HepG2 (cell line): Measurements from ENCODE around the gene ZNF274. TPM values are rescaled to one million over a fixed set of nuclear protein-coding genes. Genes with fewer than 3 reads are reported as not detected.
A peak's percentile ranks its signal among the peaks of the same experiment; 100 is the strongest.

Experiments used
- ATAC-seq: fragments of 200-7000 bp; cut with Tn5 transposase; 3 replicates; pipeline ENCODE4 v1.9.1; 2020; ENCODE audit warnings: mild to moderate bottlenecking, moderate library complexity
- BruUV-seq: library from RNA; stranded (reverse); fragments of 400-500 nt; replicated peaks from 2 replicates; lab custom pipeline; 2021; lab: Mats Ljungman, UMichigan
- CTCF ChIA-PET: fragments of 300-600 bp; formaldehyde crosslinking; extraction: SDS; loops from one replicate; lab custom pipeline; 2021; ENCODE audit warnings: low total read pairs, inconsistent platforms, low intra/inter-chr PET ratio; lab: Yijun Ruan, JAX
- POLR2A ChIA-PET: fragments of 350-600 bp; sonication (Branson Sonifier 250); formaldehyde crosslinking; loops from one replicate; lab custom pipeline; 2020; ENCODE audit warnings: antibody characterized with exemption, inconsistent platforms; lab: Yijun Ruan, JAX
- DNase-seq: peaks from one replicate; pipeline ENCODE4 v3.0.0-alpha.2; 2015; ENCODE audit warnings: low spot score
- FAIRE-seq: peaks from 3 replicates; lab custom pipeline; 2011; peaks lifted over from hg19 to GRCh38; lab: Jason Lieb, UNC
- H2AFZ ChIP-seq: one replicate; pipeline ENCODE4 v1.6.1; 2011; ENCODE audit warnings: low read length, inconsistent platforms
- H3K27ac ChIP-seq: fragments of 300-600 bp; 3 replicates; pipeline ENCODE4 v1.8.0; 2011; ENCODE audit warnings: mixed run types, mild to moderate bottlenecking, mixed read lengths, low read length, inconsistent platforms; ENCODE audit not compliant: insufficient read depth; ENCODE audit errors: extremely low read length
- H3K27me3 ChIP-seq, 2 experiments: fragments of 200-600 bp in 1 of 2; 2 replicates in 1 of 2; 3 replicates in 1 of 2; pipeline versions ENCODE4 v1.6.0 to v1.8.0; 2011; ENCODE audit warnings: low read length in 2 of 2, mild to moderate bottlenecking in 2 of 2, moderate library complexity in 2 of 2, inconsistent platforms in 1 of 2; ENCODE audit not compliant: insufficient read depth in 2 of 2, control insufficient read depth in 1 of 2
- H3K36me3 ChIP-seq, 2 experiments: fragments of 200-600 bp in 1 of 2; replicated peaks in 1 of 2; 2 replicates in 1 of 2; 3 replicates in 1 of 2; pipeline versions ENCODE4 v1.5.1 to v1.8.0; 2011; ENCODE audit warnings: low read length in 2 of 2, inconsistent platforms in 1 of 2; ENCODE audit not compliant: insufficient read depth in 2 of 2, control insufficient read depth in 1 of 2
- H3K4me1 ChIP-seq: 2 replicates; pipeline ENCODE4 v1.5.1; 2012; ENCODE audit warnings: low read length, inconsistent platforms; ENCODE audit not compliant: insufficient read depth
- H3K4me2 ChIP-seq: 2 replicates; pipeline ENCODE4 v1.6.0; 2011; ENCODE audit warnings: low read depth, low read length, inconsistent platforms
- H3K4me3 ChIP-seq, 3 experiments: fragments of 200-600 bp in 1 of 3; sonication (generic), shearing (Covaris generic) in 1 of 3; replicated peaks in 1 of 3; 2 replicates each; pipeline ENCODE4 v1.5.1; 2011 to 2016; ENCODE audit warnings: low read length in 3 of 3, inconsistent platforms in 2 of 3, low read depth in 2 of 3, mild to moderate bottlenecking in 2 of 3, control low read depth in 1 of 3, mixed read lengths in 1 of 3; ENCODE audit not compliant: insufficient read depth in 1 of 3
- H3K79me2 ChIP-seq: one replicate; pipeline ENCODE4 v1.6.1; 2011; ENCODE audit warnings: low read length, inconsistent platforms; ENCODE audit not compliant: insufficient read depth
- H3K9ac ChIP-seq: 2 replicates; pipeline ENCODE4 v1.6.0; 2011; ENCODE audit warnings: mild to moderate bottlenecking, low read depth, low read length, inconsistent platforms; ENCODE audit not compliant: insufficient read depth
- H3K9me3 ChIP-seq: 2 replicates; pipeline ENCODE4 v1.5.1; 2012; ENCODE audit warnings: mild to moderate bottlenecking, low read length
- H4K20me1 ChIP-seq: 2 replicates; pipeline ENCODE4 v1.6.0; 2011; ENCODE audit warnings: inconsistent platforms, mild to moderate bottlenecking, low read length, moderate library complexity; ENCODE audit not compliant: insufficient read depth
- BCL6 ChIP-seq: IDR thresholded peaks from 2 replicates; pipeline ENCODE4 v1.6.1; 2016; ENCODE audit warnings: missing genetic modification reagents, missing compliant biosample characterization
- ETV5 ChIP-seq: IDR thresholded peaks from 2 replicates; pipeline ENCODE4 v1.6.1; 2018; ENCODE audit warnings: missing biosample characterization, missing genetic modification reagents, inconsistent platforms, borderline replicate concordance
- FOXC1 ChIP-seq: sonication (generic); formaldehyde crosslinking; IDR thresholded peaks from 2 replicates; pipeline ENCODE4 v1.8.0; 2022; ENCODE audit warnings: mild to moderate bottlenecking, missing genetic modification reagents, borderline replicate concordance
- FUBP1 ChIP-seq: sonication (generic); formaldehyde crosslinking; IDR thresholded peaks from 2 replicates; pipeline ENCODE4 v1.5.1; 2020; ENCODE audit warnings: missing genetic modification reagents, mild to moderate bottlenecking, borderline replicate concordance
- GFI1 ChIP-seq: sonication (generic); formaldehyde crosslinking; IDR thresholded peaks from 2 replicates; pipeline ENCODE4 v1.5.0; 2020; ENCODE audit warnings: missing genetic modification reagents, mild to moderate bottlenecking, borderline replicate concordance
- HIC2 ChIP-seq: sonication (generic); formaldehyde crosslinking; IDR thresholded peaks from 2 replicates; pipeline ENCODE4 v1.9.0; 2022; ENCODE audit warnings: low read depth, missing genetic modification reagents
- HOXA5 ChIP-seq: sonication (generic); formaldehyde crosslinking; IDR thresholded peaks from 2 replicates; pipeline ENCODE4 v1.4.0; 2020; ENCODE audit warnings: missing genetic modification reagents
- HOXA7 ChIP-seq: sonication (generic); formaldehyde crosslinking; IDR thresholded peaks from 2 replicates; pipeline ENCODE4 v1.8.1; 2022; ENCODE audit warnings: mild to moderate bottlenecking, missing genetic modification reagents, moderate library complexity
- ISX ChIP-seq: sonication (generic); formaldehyde crosslinking; conservative IDR thresholded peaks from 2 replicates; pipeline ENCODE4 v1.5.0; 2020; ENCODE audit warnings: missing genetic modification reagents
- KDM5A ChIP-seq: fragments of 200-600 bp; sonication (generic); IDR thresholded peaks from 2 replicates; pipeline ENCODE4 v1.7.0; 2018; ENCODE audit warnings: antibody characterized with exemption, mild to moderate bottlenecking, low read length, borderline replicate concordance
- POLR2A ChIP-seq, 2 experiments: IDR thresholded peaks; 2 replicates each; pipeline ENCODE4 v1.6.1; 2011; ENCODE audit warnings: low read depth in 2 of 2, low read length in 2 of 2, mild to moderate bottlenecking in 1 of 2, moderate library complexity in 1 of 2; ENCODE audit not compliant: insufficient read depth in 1 of 2
- TAF15 ChIP-seq: fragments of 200-400 bp; formaldehyde crosslinking; IDR thresholded peaks from one replicate; pipeline ENCODE4 v1.6.1; 2018; ENCODE audit warnings: mild to moderate bottlenecking, low read depth, low read length; ENCODE audit not compliant: poor library complexity, severe bottlenecking
- ZBTB42 ChIP-seq: sonication (generic); formaldehyde crosslinking; IDR thresholded peaks from 2 replicates; pipeline ENCODE4 v1.5.0; 2020; ENCODE audit warnings: mild to moderate bottlenecking, missing genetic modification reagents
- ZNF263 ChIP-seq: sonication (generic); formaldehyde crosslinking; IDR thresholded peaks from 2 replicates; pipeline ENCODE4 v1.4.0; 2020; ENCODE audit warnings: missing genetic modification reagents
- ZNF564 ChIP-seq: sonication (generic); formaldehyde crosslinking; IDR thresholded peaks from 2 replicates; pipeline ENCODE4 v1.8.1; 2023; ENCODE audit warnings: mild to moderate bottlenecking, missing genetic modification reagents
- ZNF569 ChIP-seq: sonication (generic); formaldehyde crosslinking; IDR thresholded peaks from 2 replicates; pipeline ENCODE4 v1.5.0; 2020; ENCODE audit warnings: mild to moderate bottlenecking, missing genetic modification reagents, moderate library complexity, borderline replicate concordance
- ZNF800 ChIP-seq: sonication (generic); formaldehyde crosslinking; IDR thresholded peaks from 2 replicates; pipeline ENCODE4 v1.4.0; 2020; ENCODE audit warnings: missing genetic modification reagents
- ZNF883 ChIP-seq: sonication (generic); formaldehyde crosslinking; IDR thresholded peaks from 2 replicates; pipeline ENCODE4 v1.5.1; 2020; ENCODE audit warnings: mild to moderate bottlenecking, missing genetic modification reagents; ENCODE audit errors: not compliant biosample characterization
- WGBS: methylation state at CpG from one replicate; pipeline ENCODE4 v1.1.6; 2017; ENCODE audit warnings: low lambda C conversion rate; 5-methylcytosine and 5-hydroxymethylcytosine counted together
- in situ Hi-C: cut with HindIII; loops from 2 replicates; pipeline ENCODE4 v1.10.0; 2017; ENCODE audit warnings: low pct_unique_long_range_greater_than_20kb; ENCODE audit not compliant: extremely low pct_ligation_motif_present
- intact Hi-C: fragments of 100-400 bp; cut with micrococcal nuclease; formaldehyde crosslinking; loops from one replicate; pipeline ENCODE4 v1.10.0; 2022; ENCODE audit not compliant: unreplicated experiment
- polyA plus RNA-seq, 8 experiments: library from polyadenylated mRNA; depleted of rRNA in 3 of 8; stranded (reverse) in 7 of 8; unstranded in 1 of 8; fragments of >200 nt; fragmentation: Illumina TruSeq in 4 of 8; extraction: Trizol in 4 of 8; gene quantifications; 2 replicates each; pipeline versions ENCODE4 v1.2.1 to v1.2.3, GENCODE V29; 2011 to 2016; ENCODE audit warnings: low read depth in 4 of 8, missing spikeins in 1 of 8, mixed read lengths in 1 of 8; ENCODE audit not compliant: insufficient read depth in 1 of 8
- total RNA-seq, 5 experiments: library from RNA; depleted of rRNA; stranded (reverse); fragments of >200 nt; fragmentation: Illumina TruSeq; extraction: Trizol; gene quantifications; 2 replicates each; pipeline ENCODE4 v1.2.3, GENCODE V29; 2016; ENCODE audit warnings: low read depth in 1 of 5

ZNF274 gene
- total and polyA plus RNA-seq, 2 of the 13 experiments (the other 11 are each of a cell fraction or from before 2014, with no cell fraction given), result 16.1 to 23.0 TPM

- TF ChIP-seq FUBP1 (CRISPR knock-in tag) (no peak), ZBTB42 (CRISPR knock-in tag) (peak; percentile 19; the same call in 1 of the 2 replicates), KDM5A (no peak), TAF15 (no peak), ISX (CRISPR knock-in tag) (0 out of 2 replicates have a peak, but pooled peaks have one; percentile 1), ZNF263 (0 out of 2 replicates have a peak, but pooled peaks have one; percentile 11), ZNF569 (CRISPR knock-in tag) (no peak), HOXA5 (CRISPR knock-in tag) (0 out of 2 replicates have a peak, but pooled peaks have one; percentile 4), ETV5 (CRISPR knock-in tag) (peak; percentile 67), BCL6 (CRISPR knock-in tag) (peak; percentile 19; the same call in 1 of the 2 replicates), ZNF564 (CRISPR knock-in tag) (0 out of 2 replicates have a peak, but pooled peaks have one; percentile 46)
Measured at GRCh38 chr19:58182577-58182988, 278 bp upstream of the ZNF274 start (continued).

- FAIRE-seq (no peak), ATAC-seq (no peak; the same call in 2 of the 3 replicates), DNase-seq (no peak)
- POLR2A ChIA-PET, result interaction anchor here (0.8 to 1.9 kb wide), 17 partner anchors 13 to 437 kb away, joined by 3 to 16 read pairs (median 4); partner anchors contain the start of genes ERVK3-1, TRIM28, ZBTB45 and ZNF329
- peak overlapping the region; percentile 96 for H3K9ac ChIP-seq
- H3K4me2 ChIP-seq, result peak overlapping the region; percentile 86
- H2AFZ ChIP-seq, result no peak overlapping the region
- H3K27ac ChIP-seq, result peak overlapping the region; percentile 100
- CTCF ChIA-PET, result no interaction called here
- H4K20me1 ChIP-seq, result no peaks in the 10 kb centered on the region
- H3K27me3 ChIP-seq, result no peaks in the 10 kb centered on the region; a peak in 1 of 5 replicates
- intact Hi-C loops, result loop anchor here (1.0 to 5.0 kb wide), 5 partner anchors 43 to 203 kb away; partner anchors contain the start of genes ERVK3-1, RPS5, ZNF544 and ZNF8
- in situ Hi-C loops, result loop anchor here (5.0 kb wide), 1 partner anchor 123 kb away; the partner anchor contains the start of gene ERVK3-1
- TSS peak; percentile 71 for BruUV-seq
- peaks cover 63% of the 10 kb centered on the region for H3K9me3 ChIP-seq
- peak overlapping the region; percentile 77 to 93 (median 88) for H3K4me3 ChIP-seq
- H3K36me3 ChIP-seq, result peaks cover 22 to 30% of the 10 kb centered on the region in 2 experiments
- H3K4me1 ChIP-seq, result peaks cover 12% of the 10 kb centered on the region
- peaks cover 10% of the 10 kb centered on the region for H3K79me2 ChIP-seq
- WGBS, result 65% methylated on average over 7 of the region's 13 CpGs
- TF ChIP-seq HIC2, result no peak
- TF ChIP-seq ZNF800 (CRISPR knock-in tag), result no peak
- 0 out of 4 replicates have a peak, but pooled peaks of 1 of the 2 experiments have one; percentile 5 for TF ChIP-seq POLR2A (IDR thresholded peaks at IDR 0.05; ENCODE audit: insufficient read depth in 1 of 2, low read depth in 2 of 2, low read length in 2 of 2)
- TF ChIP-seq FOXC1 (CRISPR knock-in tag), result no peak
- no peak for TF ChIP-seq HOXA7 (CRISPR knock-in tag)
- no peak for TF ChIP-seq ZNF883 (CRISPR knock-in tag)
- TF ChIP-seq GFI1 (CRISPR knock-in tag), result no peak
Measured at GRCh38 chr19:58183817-58184215, 955 bp downstream of the ZNF274 start.
